ENCODE results near the gene LY6G6C.

The LY6G6C gene

DNA sequence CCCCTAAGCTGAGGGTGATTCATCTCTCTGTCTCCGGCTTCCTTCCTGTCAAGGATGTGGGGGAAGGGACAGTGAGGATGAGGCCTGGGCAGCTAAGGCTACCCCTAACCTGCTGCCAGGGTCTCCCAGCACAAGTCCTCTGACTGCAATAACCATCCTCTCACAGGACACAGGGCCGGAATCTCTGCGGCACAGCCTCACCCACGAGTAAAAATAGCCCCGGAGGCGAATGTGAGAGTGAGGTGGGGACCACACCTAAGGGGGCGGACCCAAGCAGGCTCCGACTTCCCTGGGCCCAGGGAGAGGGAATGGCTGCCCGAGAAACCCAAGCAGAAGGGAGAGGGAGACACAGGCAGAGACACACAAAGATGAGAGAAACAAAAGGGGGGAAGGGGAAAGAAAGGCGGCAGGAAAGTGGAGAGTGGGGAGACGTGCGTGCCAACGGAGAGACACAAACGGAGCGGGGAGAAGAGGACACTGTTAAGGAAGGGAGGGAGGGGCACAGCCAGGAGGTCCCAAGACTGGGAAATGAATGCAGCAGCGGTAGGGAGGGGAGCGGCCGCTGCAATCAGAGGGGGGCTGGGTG, 13.4 kb upstream of the LY6G6C start:
- TF ChIP-seq Cebpa-rat (IDR thresholded peaks at IDR 0.05): no peak
- Histone ChIP-seq H3K4me1 (peaks cover 72% of the 10 kb centered on the region), H3K27ac (peak overlapping the region; percentile 99)

GRCh38 chr6:31734247-31734820, 12.8 kb upstream of the LY6G6C start:
- Histone ChIP-seq H3K9ac (peak overlapping the region; percentile 97), H3K4me3 (peak overlapping the region; percentile 89), H3K27me3 (no peaks in the 10 kb centered on the region), H3K36me3 (peaks cover 43% of the 10 kb centered on the region), H3K4me1 (peaks cover 70% of the 10 kb centered on the region), H4K20me1 (peaks cover 43% of the 10 kb centered on the region), H3K9me3 (no peaks in the 10 kb centered on the region), H3K27ac (peak overlapping the region; percentile 99), H3K4me2 (peak overlapping the region; percentile 98)
- TF ChIP-seq Cebpa-rat (IDR thresholded peaks at IDR 0.05): no peak

More for the DNA sequence above, 13.4 kb upstream of the LY6G6C start:
- Histone ChIP-seq H3K27me3 (no peaks in the 10 kb centered on the region), H3K4me3 (peak overlapping the region; percentile 89), H3K4me2 (peak overlapping the region; percentile 98), H4K20me1 (peaks cover 43% of the 10 kb centered on the region), H3K36me3 (peaks cover 43% of the 10 kb centered on the region), H3K9ac (peak overlapping the region; percentile 97), H3K9me3 (no peaks in the 10 kb centered on the region)

GRCh38 chr6:31733734-31734133, 12.2 kb upstream of the LY6G6C start:
- H3K27ac ChIP-seq: peak overlapping the region; percentile 99
- peak overlapping the region; percentile 97 for H3K9ac ChIP-seq
- H3K9me3 ChIP-seq: no peaks in the 10 kb centered on the region
- H3K27me3 ChIP-seq: no peaks in the 10 kb centered on the region
- TF ChIP-seq Cebpa-rat (IDR thresholded peaks at IDR 0.05): no peak
- peak overlapping the region; percentile 89 for H3K4me3 ChIP-seq
- peaks cover 49% of the 10 kb centered on the region for H4K20me1 ChIP-seq
- H3K4me2 ChIP-seq: peak overlapping the region; percentile 98
- peaks cover 69% of the 10 kb centered on the region for H3K4me1 ChIP-seq
- peaks cover 45% of the 10 kb centered on the region for H3K36me3 ChIP-seq

GRCh38 chr6:31732029-31732428, 10.5 kb upstream of the LY6G6C start:
- Histone ChIP-seq H4K20me1 (peaks cover 63% of the 10 kb centered on the region), H3K4me2 (peak overlapping the region; percentile 20; the same call in 1 of the 2 replicates), H3K9ac (no peak overlapping the region), H3K27ac (no peak overlapping the region), H3K4me1 (peaks cover 72% of the 10 kb centered on the region), H3K9me3 (no peaks in the 10 kb centered on the region), H3K27me3 (no peaks in the 10 kb centered on the region), H3K36me3 (peaks cover 53% of the 10 kb centered on the region), H3K4me3 (no peak overlapping the region)
- TF ChIP-seq Cebpa-rat (IDR thresholded peaks at IDR 0.05): no peak

GRCh38 chr6:31730631-31731086, 9.1 kb upstream of the LY6G6C start:
- Histone ChIP-seq H4K20me1 (peaks cover 74% of the 10 kb centered on the region), H3K4me1 (peaks cover 81% of the 10 kb centered on the region), H3K9ac (peak overlapping the region; percentile 89; the same call in 1 of the 2 replicates), H3K36me3 (peaks cover 67% of the 10 kb centered on the region), H3K4me3 (peak overlapping the region; percentile 94), H3K27ac (0 out of 2 replicates have a peak overlapping the region, but pooled peaks have one; percentile 88), H3K27me3 (no peaks in the 10 kb centered on the region), H3K4me2 (peak overlapping the region; percentile 99), H3K9me3 (no peaks in the 10 kb centered on the region)
- no peak for TF ChIP-seq Cebpa-rat (IDR thresholded peaks at IDR 0.05)

GRCh38 chr6:31729979-31730630, 8.6 kb upstream of the LY6G6C start:
- Histone ChIP-seq H4K20me1 (peaks cover 74% of the 10 kb centered on the region), H3K4me3 (peak overlapping the region; percentile 94), H3K27me3 (no peaks in the 10 kb centered on the region), H3K9me3 (no peaks in the 10 kb centered on the region), H3K9ac (peak overlapping the region; percentile 89), H3K4me2 (peak overlapping the region; percentile 99), H3K4me1 (peaks cover 87% of the 10 kb centered on the region), H3K36me3 (peaks cover 70% of the 10 kb centered on the region), H3K27ac (peak overlapping the region; percentile 88)
- no peak for TF ChIP-seq Cebpa-rat (IDR thresholded peaks at IDR 0.05)

DNA sequence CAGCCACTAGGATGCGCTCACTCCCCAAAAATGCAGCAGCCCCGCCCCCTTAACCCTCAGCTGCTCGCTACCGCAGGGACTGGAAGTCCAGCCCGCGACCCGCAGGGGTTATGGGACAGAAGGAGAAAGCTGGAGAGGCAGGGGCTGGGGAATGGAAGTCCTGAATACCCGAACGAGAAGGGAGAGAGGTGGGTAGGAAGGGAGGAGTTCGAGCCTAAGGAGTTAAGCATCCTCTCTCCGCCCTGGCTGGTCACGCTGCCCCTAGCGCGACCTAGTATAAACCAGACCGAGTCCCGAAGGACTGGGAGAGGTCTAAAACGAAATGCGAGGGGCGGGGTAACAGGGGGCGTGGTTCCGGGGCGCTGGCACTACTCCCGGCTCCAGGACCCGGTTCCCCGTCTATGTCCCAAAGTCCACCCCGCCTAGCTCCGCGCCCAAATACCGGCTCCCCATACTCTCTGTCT, 8.0 kb upstream of the LY6G6C start:
- Histone ChIP-seq H3K27me3 (no peaks in the 10 kb centered on the region), H3K4me1 (peaks cover 91% of the 10 kb centered on the region), H3K4me3 (peak overlapping the region; percentile 94), H3K27ac (peak overlapping the region; percentile 88), H3K36me3 (peaks cover 70% of the 10 kb centered on the region), H4K20me1 (peaks cover 77% of the 10 kb centered on the region), H3K9ac (peak overlapping the region; percentile 89), H3K4me2 (peak overlapping the region; percentile 99), H3K9me3 (no peaks in the 10 kb centered on the region)
- TF ChIP-seq Cebpa-rat (IDR thresholded peaks at IDR 0.05): no peak

DNA sequence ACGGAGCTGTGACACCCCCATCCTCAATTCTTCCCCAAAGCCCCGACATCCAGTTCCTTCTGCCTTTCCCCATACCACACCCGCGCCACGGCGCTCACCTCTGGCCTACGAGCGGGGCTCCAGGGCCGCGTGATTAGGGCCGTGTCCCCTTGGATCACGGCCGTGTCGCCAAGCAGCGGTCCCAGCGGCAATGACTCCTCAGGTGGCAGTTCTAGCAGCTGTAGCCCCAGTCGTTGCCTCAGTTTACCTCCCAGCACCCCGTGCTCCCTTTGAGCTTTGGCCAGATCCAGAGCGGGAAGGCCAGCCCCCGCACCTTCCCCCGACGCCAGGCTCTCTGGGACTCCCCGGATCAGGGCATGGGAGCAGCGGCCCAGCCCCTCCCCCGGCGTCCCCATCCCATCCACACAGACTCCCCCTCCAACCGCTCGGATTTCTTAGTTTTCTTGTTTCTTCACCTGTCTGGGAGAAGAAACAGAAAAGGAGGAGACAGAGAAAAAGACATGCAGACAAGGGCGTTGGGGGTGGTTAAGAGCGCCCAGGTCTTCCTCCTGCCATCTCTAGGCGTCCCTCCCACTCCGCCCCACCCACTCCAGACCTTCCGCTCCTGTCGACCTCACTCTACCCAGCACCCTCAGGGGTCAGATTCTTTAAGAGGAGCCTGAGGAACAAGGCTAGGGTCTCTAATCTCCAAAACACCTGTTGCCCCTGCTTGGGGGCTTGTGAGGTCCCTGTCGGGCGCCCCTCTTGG, 7.4 kb upstream of the LY6G6C start, which contains the start of gene DDAH2:
Gene DDAH2 (minus strand): TSS at position 533 of the 748 bp plus-strand sequence. CDS start 138 bp downstream, at position 395.
- H3K36me3 ChIP-seq: peaks cover 71% of the 10 kb centered on the region
- H3K4me1 ChIP-seq: peaks cover 91% of the 10 kb centered on the region
- H3K9me3 ChIP-seq: no peaks in the 10 kb centered on the region
- H3K27me3 ChIP-seq: no peaks in the 10 kb centered on the region
- H3K4me3 ChIP-seq: peak within 1 kb of the TSS; percentile 94
- H3K27ac ChIP-seq: peak within 1 kb of the TSS; percentile 88
- no peak for TF ChIP-seq Cebpa-rat (IDR thresholded peaks at IDR 0.05)
- peak within 1 kb of the TSS; percentile 99 for H3K4me2 ChIP-seq
- peaks cover 77% of the 10 kb centered on the region for H4K20me1 ChIP-seq
- H3K9ac ChIP-seq: peak within 1 kb of the TSS; percentile 89
